Calu3 (cell line): ENCODE results near the gene NTF3. TPM values are rescaled to one million over a fixed set of nuclear protein-coding genes. Genes with fewer than 3 reads are reported as not detected.

Experiments
- BruUV-seq: library from RNA; stranded (reverse); fragments of 400-500 nt; replicated peaks from 2 replicates; lab custom pipeline; 2021; lab: Mats Ljungman, UMichigan
- CTCF ChIA-PET: fragments of 300-600 bp; sonication (Branson Sonifier 250); formaldehyde crosslinking; loops from one replicate; lab custom pipeline; 2022; ENCODE audit warnings: antibody characterized with exemption; lab: Charles Lee
- DNase-seq: peaks from one replicate; pipeline ENCODE4 v3.0.0; 2022
- H3K27ac Mint-ChIP-seq: one replicate; pipeline ENCODE4 v1.8.0; 2022; ENCODE audit warnings: mixed read lengths; ENCODE audit not compliant: unreplicated experiment
- H3K27me3 Mint-ChIP-seq: one replicate; pipeline ENCODE4 v1.8.0; 2022; ENCODE audit warnings: mixed read lengths; ENCODE audit not compliant: unreplicated experiment
- H3K36me3 Mint-ChIP-seq: one replicate; pipeline ENCODE4 v1.8.0; 2022; ENCODE audit warnings: mild to moderate bottlenecking, moderate library complexity, mixed read lengths; ENCODE audit not compliant: insufficient read depth, unreplicated experiment
- H3K4me1 Mint-ChIP-seq: one replicate; pipeline ENCODE4 v1.8.0; 2022; ENCODE audit warnings: mild to moderate bottlenecking, low read depth, mixed read lengths; ENCODE audit not compliant: unreplicated experiment
- H3K4me3 Mint-ChIP-seq: one replicate; pipeline ENCODE4 v1.8.0; 2022; ENCODE audit warnings: mild to moderate bottlenecking, low read depth, moderate library complexity, mixed read lengths; ENCODE audit not compliant: unreplicated experiment
- H3K9me3 Mint-ChIP-seq: one replicate; pipeline ENCODE4 v1.8.0; 2022; ENCODE audit warnings: low read depth, mixed read lengths; ENCODE audit not compliant: unreplicated experiment
- CTCF ChIP-seq: fragments of 200-600 bp; IDR thresholded peaks from one replicate; pipeline ENCODE4 v1.8.0; 2022; ENCODE audit warnings: antibody characterized with exemption; ENCODE audit not compliant: unreplicated experiment
- intact Hi-C: fragments of 100-400 bp; cut with micrococcal nuclease; formaldehyde crosslinking; loops from one replicate; pipeline ENCODE4 v1.10.0; 2022; ENCODE audit not compliant: unreplicated experiment
- total RNA-seq: library from RNA; stranded (reverse); gene quantifications from 2 replicates; pipeline ENCODE4 v1.2.3, GENCODE V29; 2022

The NTF3 gene
- total RNA-seq, 1 experiment from 2014 or later: not detected

- intact Hi-C loops: no loop called here
- Mint-ChIP-seq H3K36me3 (no peaks in the 10 kb centered on the region), H3K4me3 (no peak overlapping the region), H3K9me3 (peaks cover 15% of the 10 kb centered on the region), H3K27ac (no peak overlapping the region), H3K27me3 (peaks cover 14% of the 10 kb centered on the region), H3K4me1 (no peaks in the 10 kb centered on the region)
- CTCF ChIA-PET: interaction anchor here (0.5 kb wide), 1 partner anchor 18 kb away, joined by 3 read pairs; no protein-coding TSS in a partner anchor
- no peak for DNase-seq
- BruUV-seq: no TSS peak
- TF ChIP-seq CTCF: no peak
These were observed 27.3 kb downstream of the NTF3 start for GRCh38 chr12:5459051-5459782.

- BruUV-seq: no TSS peak
- CTCF ChIA-PET: no interaction called here
- no peaks in the 10 kb centered on the region for H3K36me3 Mint-ChIP-seq
- intact Hi-C loops: no loop called here
- no peak for TF ChIP-seq CTCF
- no peaks in the 10 kb centered on the region for H3K4me1 Mint-ChIP-seq
- peaks cover 15% of the 10 kb centered on the region for H3K9me3 Mint-ChIP-seq
- no peak overlapping the region for H3K27ac Mint-ChIP-seq
- no peak for DNase-seq
- no peak overlapping the region for H3K4me3 Mint-ChIP-seq
- peaks cover 14% of the 10 kb centered on the region for H3K27me3 Mint-ChIP-seq
These were observed 28.9 kb downstream of the NTF3 start for GRCh38 chr12:5460817-5461216.

GRCh38 chr12:5461966-5462365 lies 30.1 kb downstream of the NTF3 start:
- Mint-ChIP-seq H3K27ac (no peak overlapping the region), H3K4me1 (no peaks in the 10 kb centered on the region), H3K36me3 (no peaks in the 10 kb centered on the region), H3K9me3 (peaks cover 15% of the 10 kb centered on the region), H3K27me3 (peaks cover 14% of the 10 kb centered on the region), H3K4me3 (no peak overlapping the region)
- no peak for TF ChIP-seq CTCF
- no TSS peak for BruUV-seq
- CTCF ChIA-PET: no interaction called here
- intact Hi-C loops: no loop called here
- DNase-seq: no peak

- no TSS peak for BruUV-seq
- TF ChIP-seq CTCF: no peak
These were observed 32.2 kb downstream of the NTF3 start for GRCh38 chr12:5464096-5464495.

More at GRCh38 chr12:5464096-5464495, 32.2 kb downstream of the NTF3 start:
- Mint-ChIP-seq H3K9me3 (peaks cover 8% of the 10 kb centered on the region), H3K27ac (no peak overlapping the region), H3K4me1 (no peaks in the 10 kb centered on the region), H3K4me3 (no peak overlapping the region), H3K36me3 (no peaks in the 10 kb centered on the region), H3K27me3 (peaks cover 5% of the 10 kb centered on the region)
- intact Hi-C loops: no loop called here
- DNase-seq: no peak
- CTCF ChIA-PET: no interaction called here
